ENCODE measurements around the gene EFCAB12.

EFCAB12 gene

DNA sequence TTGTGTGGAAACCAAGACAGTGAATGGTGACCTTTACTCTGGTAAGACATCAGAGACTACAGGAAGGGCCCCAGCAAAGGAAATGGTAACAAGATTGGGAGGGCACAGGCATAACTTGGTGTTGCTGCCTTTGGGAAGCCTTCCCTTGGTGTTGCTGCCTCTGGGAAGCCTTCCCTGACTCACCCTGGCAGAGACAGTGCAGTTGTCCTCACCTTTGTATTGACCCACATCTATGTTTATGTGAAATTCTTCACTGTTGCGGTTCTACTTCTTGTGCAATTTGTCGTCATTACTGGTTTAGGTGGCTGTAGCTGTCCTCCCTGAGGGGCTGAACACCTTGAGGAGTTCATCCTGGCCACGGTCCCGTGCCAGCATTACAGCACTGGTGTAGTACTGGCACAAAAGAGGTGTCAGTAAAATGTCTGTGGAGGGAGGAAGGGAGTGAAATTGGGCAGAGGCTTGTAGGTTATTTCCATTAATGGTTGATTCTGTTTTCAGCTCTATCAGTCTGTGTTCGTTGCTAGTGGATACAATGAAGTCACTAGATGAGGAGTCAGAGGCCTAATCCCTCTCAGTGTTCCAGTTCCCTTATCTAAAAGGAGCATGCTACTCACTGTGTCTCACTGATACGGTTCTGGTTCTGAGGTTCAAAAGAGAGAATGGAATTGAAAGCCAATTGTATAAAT is 33.2 kb upstream of the EFCAB12 start:
- POLR2A ChIA-PET (ENCODE audit: low non-redundant PET): no interaction called here
- DNase-seq (ENCODE audit: low spot score): no peak
- TF ChIP-seq, protein P1, sequence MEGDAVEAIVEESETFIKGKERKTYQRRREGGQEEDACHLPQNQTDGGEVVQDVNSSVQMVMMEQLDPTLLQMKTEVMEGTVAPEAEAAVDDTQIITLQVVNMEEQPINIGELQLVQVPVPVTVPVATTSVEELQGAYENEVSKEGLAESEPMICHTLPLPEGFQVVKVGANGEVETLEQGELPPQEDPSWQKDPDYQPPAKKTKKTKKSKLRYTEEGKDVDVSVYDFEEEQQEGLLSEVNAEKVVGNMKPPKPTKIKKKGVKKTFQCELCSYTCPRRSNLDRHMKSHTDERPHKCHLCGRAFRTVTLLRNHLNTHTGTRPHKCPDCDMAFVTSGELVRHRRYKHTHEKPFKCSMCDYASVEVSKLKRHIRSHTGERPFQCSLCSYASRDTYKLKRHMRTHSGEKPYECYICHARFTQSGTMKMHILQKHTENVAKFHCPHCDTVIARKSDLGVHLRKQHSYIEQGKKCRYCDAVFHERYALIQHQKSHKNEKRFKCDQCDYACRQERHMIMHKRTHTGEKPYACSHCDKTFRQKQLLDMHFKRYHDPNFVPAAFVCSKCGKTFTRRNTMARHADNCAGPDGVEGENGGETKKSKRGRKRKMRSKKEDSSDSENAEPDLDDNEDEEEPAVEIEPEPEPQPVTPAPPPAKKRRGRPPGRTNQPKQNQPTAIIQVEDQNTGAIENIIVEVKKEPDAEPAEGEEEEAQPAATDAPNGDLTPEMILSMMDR (conservative IDR thresholded peaks at IDR 0.05; ENCODE audit: low read depth): no peak
- H3K27ac ChIP-seq: no peak overlapping the region
- CTCF ChIA-PET: interaction anchor here (0.5 to 0.7 kb wide), 2 partner anchors 16 to 66 kb away, joined by 3 read pairs; no protein-coding TSS in a partner anchor

DNA sequence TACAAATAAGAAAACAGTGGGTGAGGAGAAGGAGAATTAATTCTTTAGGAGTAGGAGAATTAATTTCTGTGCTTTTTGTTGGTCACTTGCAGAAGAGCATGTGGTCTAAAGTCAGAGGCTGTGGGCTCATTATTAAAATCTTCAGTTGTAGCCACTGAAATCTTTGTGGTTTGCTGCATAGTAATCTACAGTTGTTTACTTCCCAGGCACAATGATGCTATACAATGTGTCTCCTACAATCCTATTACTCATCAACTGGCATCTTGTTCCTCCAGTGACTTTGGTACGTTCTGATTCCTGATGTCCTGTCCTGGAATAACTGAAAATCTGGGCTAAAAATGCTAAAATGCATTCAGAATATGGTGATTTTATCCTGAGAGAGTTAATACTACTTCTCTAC is 32.6 kb upstream of the EFCAB12 start:
- POLR2A ChIA-PET (ENCODE audit: low non-redundant PET): no interaction called here
- DNase-seq (ENCODE audit: low spot score): no peak
- TF ChIP-seq, protein P1 (conservative IDR thresholded peaks at IDR 0.05; ENCODE audit: low read depth): no peak
- CTCF ChIA-PET: no interaction called here
- H3K27ac ChIP-seq: no peak overlapping the region

DNA sequence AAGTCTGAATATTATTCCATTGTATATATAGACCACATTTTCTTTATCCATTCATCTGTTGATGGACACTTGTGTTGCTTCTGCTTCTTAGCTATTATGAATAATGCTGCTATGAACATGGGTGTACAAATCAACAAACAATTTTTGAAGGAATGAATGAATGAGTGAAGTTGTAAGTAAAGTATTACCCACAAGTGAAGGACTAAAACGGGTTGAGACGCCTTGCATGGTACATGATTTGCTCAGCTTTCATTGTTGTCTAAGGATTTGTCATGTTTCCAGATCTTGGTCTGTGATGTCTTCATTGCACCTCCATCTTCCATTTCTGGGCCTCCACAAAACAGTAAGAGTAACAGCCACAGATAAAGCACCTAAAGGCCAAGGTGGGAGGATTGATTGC is 32.1 kb upstream of the EFCAB12 start:
- ChIA-PET CTCF (interaction anchor here (0.6 kb wide), 1 partner anchor 21 kb away, joined by 3 read pairs; no protein-coding TSS in a partner anchor), POLR2A (ENCODE audit: low non-redundant PET) (no interaction called here)
- DNase-seq (ENCODE audit: low spot score): no peak
- no peak overlapping the region for H3K27ac ChIP-seq
- TF ChIP-seq, protein P1 (conservative IDR thresholded peaks at IDR 0.05; ENCODE audit: low read depth): no peak

DNA sequence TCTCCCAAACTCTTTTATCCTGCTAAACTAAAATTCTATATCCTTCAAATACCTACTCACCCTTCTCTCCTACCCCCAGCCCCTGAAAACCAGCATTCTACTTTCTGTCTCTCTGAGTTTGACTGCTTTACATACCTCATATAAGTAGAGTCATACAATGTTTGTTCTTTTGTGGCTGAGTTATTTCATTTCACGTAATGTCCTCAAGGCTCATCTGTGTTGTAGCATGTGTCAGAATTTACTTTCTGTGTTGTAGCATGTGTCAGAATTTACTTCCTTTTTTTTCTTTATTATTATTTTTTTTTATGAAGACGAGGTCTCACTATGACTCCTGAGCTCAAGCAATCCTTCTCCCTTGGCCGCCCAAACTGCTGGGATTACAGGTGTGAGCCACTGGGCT is 31.7 kb upstream of the EFCAB12 start:
- ChIA-PET CTCF (interaction anchor here (0.6 kb wide), 1 partner anchor 21 kb away, joined by 3 read pairs; no protein-coding TSS in a partner anchor), POLR2A (ENCODE audit: low non-redundant PET) (no interaction called here)
- H3K27ac ChIP-seq: no peak overlapping the region
- TF ChIP-seq, protein P1 (conservative IDR thresholded peaks at IDR 0.05; ENCODE audit: low read depth): no peak
- no peak for DNase-seq (ENCODE audit: low spot score)

DNA sequence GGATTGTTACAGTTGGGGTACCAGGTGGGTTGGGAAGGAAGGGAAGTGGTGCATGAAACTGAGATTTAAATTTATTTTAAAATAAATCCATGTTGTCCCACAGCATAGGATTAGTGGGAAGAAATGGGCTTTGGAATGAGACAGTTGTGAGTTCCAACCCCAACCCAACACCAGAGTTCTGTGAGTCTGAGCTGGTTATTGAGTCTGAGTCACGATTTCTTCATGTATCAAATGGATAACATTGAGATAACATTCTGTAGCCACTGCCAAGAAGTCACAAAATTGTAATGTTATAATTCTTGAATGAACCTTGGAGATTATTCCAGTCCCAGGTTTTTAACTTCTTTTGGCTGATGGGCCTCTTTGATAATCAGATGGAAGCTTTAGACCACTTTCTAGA is 25.3 kb upstream of the EFCAB12 start:
- CTCF ChIA-PET: no interaction called here

DNA sequence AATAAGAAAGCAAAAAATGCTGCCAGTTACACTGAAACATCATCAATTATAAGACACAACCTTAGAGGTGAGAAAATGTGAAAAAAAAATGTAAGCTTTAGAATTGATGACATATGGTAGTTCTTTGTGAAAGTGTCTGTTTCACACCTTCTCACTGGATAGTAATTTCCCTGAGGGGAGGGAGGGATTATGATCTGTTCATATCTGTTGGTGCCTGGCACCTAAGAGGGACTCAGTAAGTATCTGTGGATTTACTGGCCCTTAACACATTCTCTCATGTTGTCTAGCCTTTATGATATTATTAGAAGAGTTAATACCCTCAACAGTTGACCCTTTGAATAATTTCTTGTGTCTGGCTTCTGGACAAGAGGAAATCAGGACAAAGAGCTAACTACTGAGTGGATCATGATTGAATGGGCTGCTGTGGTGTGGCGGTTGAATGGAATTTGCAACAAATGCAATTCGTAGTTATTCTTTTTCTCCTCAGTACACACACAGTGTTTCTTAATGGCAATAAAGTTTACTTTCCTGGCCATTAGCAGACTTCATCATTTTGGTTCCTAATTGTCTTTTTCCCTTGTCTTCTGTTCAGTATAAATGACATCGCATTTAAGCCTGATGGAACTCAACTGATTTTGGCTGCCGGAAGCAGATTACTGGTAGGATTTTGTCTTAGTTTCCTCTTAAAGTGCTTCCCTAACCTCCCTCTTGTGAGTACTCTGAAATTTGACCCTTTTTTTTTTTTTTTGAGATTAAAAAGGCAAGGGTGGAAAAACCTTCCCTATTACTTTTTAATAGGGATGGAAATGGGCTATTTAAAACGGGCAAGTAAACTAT is 21.1 kb upstream of the EFCAB12 start:
- no peak for DNase-seq (ENCODE audit: low spot score)
- TF ChIP-seq, protein P1 (conservative IDR thresholded peaks at IDR 0.05; ENCODE audit: low read depth): no peak
- no peak overlapping the region for H3K27ac ChIP-seq
- ChIA-PET CTCF (no interaction called here), POLR2A (ENCODE audit: low non-redundant PET) (no interaction called here)

More for the DNA sequence above, 25.3 kb upstream of the EFCAB12 start:
- no peak overlapping the region for H3K27ac ChIP-seq
- DNase-seq (ENCODE audit: low spot score): no peak
- POLR2A ChIA-PET (ENCODE audit: low non-redundant PET): no interaction called here
- TF ChIP-seq, protein P1 (conservative IDR thresholded peaks at IDR 0.05; ENCODE audit: low read depth): no peak
